Fibroblast of the aortic adventitia (primary cell): Measurements from ENCODE around the gene SORL1. TPM values are rescaled to one million over a fixed set of nuclear protein-coding genes. Genes with fewer than 3 reads are reported as not detected.
"Not testable (repeated sequence)": the region's sequence is repeated elsewhere in the genome, so short reads cannot be mapped to it uniquely, and the experiment has no call there.

Source experiments
- DNase-seq: peaks from one replicate; pipeline ENCODE4 v3.0.0-alpha.2; 2010; ENCODE audit warnings: low read depth
- H3K4me3 ChIP-seq: 2 replicates; pipeline ENCODE4 v1.5.1; 2011; ENCODE audit warnings: low read depth, mild to moderate bottlenecking, control low read depth, low read length, moderate library complexity
- CTCF ChIP-seq: IDR thresholded peaks from 2 replicates; pipeline ENCODE4 v1.5.1; 2011; ENCODE audit warnings: mild to moderate bottlenecking, low read length, control low read depth, inconsistent platforms; ENCODE audit not compliant: insufficient read depth
- total RNA-seq: library from RNA; depleted of rRNA; stranded (reverse); fragments of >200 nt; gene quantifications from 2 replicates; pipeline ENCODE4 v1.2.3, GENCODE V29; 2012; ENCODE audit warnings: low replicate concordance

Gene SORL1
- 1.2 and 1.4 TPM in 2 replicates for total RNA-seq

- peak within 1 kb of the TSS; percentile 64 for H3K4me3 ChIP-seq
- DNase-seq, result peak; percentile 22
- peak; percentile 62 for TF ChIP-seq CTCF
Measured at GRCh38 chr11:121451986-121452608, at the start of gene SORL1. Gene SORL1 (plus strand): TSS chr11:121452314. CDS start chr11:121452332, 18 bp downstream.

GRCh38 chr11:121405646-121406045, 46.5 kb upstream of the SORL1 start:
- TF ChIP-seq CTCF, result no peak
- no peak for DNase-seq
- H3K4me3 ChIP-seq, result no peak overlapping the region

GRCh38 chr11:121406291-121406690, 45.8 kb upstream of the SORL1 start:
- DNase-seq, result no peak
- no peak overlapping the region for H3K4me3 ChIP-seq
- no peak for TF ChIP-seq CTCF

- TF ChIP-seq CTCF, result no peak
- no peak for DNase-seq
- no peak overlapping the region for H3K4me3 ChIP-seq
Measured at GRCh38 chr11:121408830-121409229, 43.3 kb upstream of the SORL1 start.

- not testable (repeated sequence) for DNase-seq, H3K4me3 ChIP-seq
Measured at GRCh38 chr11:121410041-121410440, 42.1 kb upstream of the SORL1 start.

GRCh38 chr11:121411330-121411729, 40.8 kb upstream of the SORL1 start:
- H3K4me3 ChIP-seq, DNase-seq: not testable (repeated sequence)

GRCh38 chr11:121412000-121412587, 40.0 kb upstream of the SORL1 start:
- no peak overlapping the region for H3K4me3 ChIP-seq
- no peak for DNase-seq
- no peak for TF ChIP-seq CTCF

GRCh38 chr11:121412711-121413415, 39.3 kb upstream of the SORL1 start:
- no peak for TF ChIP-seq CTCF
- H3K4me3 ChIP-seq, result no peak overlapping the region
- no peak for DNase-seq
